ENCODE data around the gene KRT23. TPM values are rescaled to one million over a fixed set of nuclear protein-coding genes. Genes with fewer than 3 reads are reported as not detected.

The KRT23 gene
- total RNA-seq, 1 experiment from 2014 or later, result not detected

- H3K27ac Mint-ChIP-seq, result no peak overlapping the region
- Histone ChIP-seq H3K56ac (ENCODE audit: insufficient read length, low read depth, low read length) (no peak overlapping the region), H3K79me2 (ENCODE audit: insufficient read depth, low read length) (no peaks in the 10 kb centered on the region), H3K9ac (ENCODE audit: extremely low read depth, insufficient read length, low read length) (no peak overlapping the region), H3K79me1 (ENCODE audit: insufficient read depth, low read depth, low read length, poor library complexity, severe bottlenecking) (no peaks in the 10 kb centered on the region), H3K4me1 (ENCODE audit: insufficient read depth, low read length) (no peaks in the 10 kb centered on the region), H3K18ac (ENCODE audit: insufficient read length, low read depth, low read length) (no peak overlapping the region), H2BK12ac (ENCODE audit: insufficient read length, low read depth, low read length) (no peak overlapping the region), H2BK5ac (ENCODE audit: insufficient read length, low read length) (no peak overlapping the region), H2BK20ac (ENCODE audit: low read depth, low read length, poor library complexity, severe bottlenecking) (no peak overlapping the region), H2BK15ac (ENCODE audit: low read depth, low read length) (no peak overlapping the region), H4K20me1 (ENCODE audit: control insufficient read depth, insufficient read depth, insufficient read length) (no peaks in the 10 kb centered on the region), H3K9me3 (ENCODE audit: control insufficient read depth, low read depth, low read length) (no peaks in the 10 kb centered on the region), H4K5ac (ENCODE audit: insufficient read length, low read depth, low read length) (no peak overlapping the region), H2AFZ (ENCODE audit: low read length) (no peak overlapping the region), H4K8ac (replicated peaks; ENCODE audit: insufficient read length, low read depth, low read length) (no peak overlapping the region), H4K91ac (ENCODE audit: insufficient read length, low read depth, low read length) (no peak overlapping the region), H3K23ac (ENCODE audit: insufficient read length, low read depth, low read length) (no peak overlapping the region), H3K27ac (ENCODE audit: insufficient read length, low read depth, low read length) (no peak overlapping the region), H3K27me3 (ENCODE audit: insufficient read depth, low read length) (no peaks in the 10 kb centered on the region), H3K4ac (ENCODE audit: low read depth, low read length) (no peak overlapping the region), H3T11ph (ENCODE audit: low read length) (no peak overlapping the region), H2BK120ac (ENCODE audit: low read depth, low read length, poor library complexity, severe bottlenecking) (no peak overlapping the region), H3K23me2 (ENCODE audit: insufficient read length, low read depth, low read length, poor library complexity, severe bottlenecking) (no peaks in the 10 kb centered on the region), H3K4me2 (ENCODE audit: insufficient read depth, insufficient read length, low read length) (no peak overlapping the region), H2AK5ac (ENCODE audit: insufficient read length, low read length) (no peak overlapping the region), H3K14ac (ENCODE audit: insufficient read depth, low read length) (no peak overlapping the region)
- no CpG with 5 or more reads among the region's 3 CpGs for WGBS (ENCODE audit: extremely low coverage, insufficient read length, low lambda C conversion rate)
- peaks cover 11% of the 10 kb centered on the region for H3K27me3 Mint-ChIP-seq (ENCODE audit: low read depth)
- no peaks in the 10 kb centered on the region for H3K4me1 Mint-ChIP-seq
- DNase-seq, result no peak
- no peak overlapping the region for H3K4me3 Mint-ChIP-seq
- H3K9me3 Mint-ChIP-seq, result no peaks in the 10 kb centered on the region
- no peak for TF ChIP-seq CTCF (conservative IDR thresholded peaks at IDR 0.05)
- no peaks in the 10 kb centered on the region for H3K36me3 Mint-ChIP-seq (ENCODE audit: insufficient read depth in 1 of 3, low read depth in 3 of 3)
Measured at GRCh38 chr17:40886090-40886489, 51.4 kb downstream of the KRT23 start.

Measured in H9 (cell line).